HG02588 (cell line): ENCODE results near the gene UBL4A.

Experiments
- ATAC-seq: cut with Tn5 transposase; IDR thresholded peaks from one replicate; pipeline ENCODE4 v1.9.1; 2021; ENCODE audit warnings: mild to moderate bottlenecking, moderate library complexity; ENCODE audit not compliant: unreplicated experiment

The UBL4A gene

GRCh38 chrX:154466036-154466435 is 20.4 kb downstream of the UBL4A start:
- ATAC-seq = no peak

DNA sequence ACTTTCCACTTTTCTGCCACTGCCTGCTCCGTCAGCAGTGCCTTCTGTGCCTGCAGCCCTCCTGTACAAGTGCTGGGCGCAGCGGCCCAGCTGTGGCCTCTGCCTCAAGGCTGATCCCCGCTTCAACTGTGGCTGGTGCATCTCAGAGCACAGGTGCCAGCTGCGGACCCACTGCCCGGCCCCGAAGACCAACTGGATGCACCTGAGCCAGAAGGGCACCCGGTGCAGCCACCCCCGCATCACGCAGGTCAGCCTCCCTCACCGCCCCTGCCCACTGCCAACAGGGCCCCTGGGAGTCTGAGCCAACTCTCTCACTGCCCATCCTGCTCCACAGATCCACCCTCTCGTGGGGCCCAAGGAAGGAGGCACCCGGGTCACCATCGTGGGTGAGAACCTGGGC is 20.8 kb downstream of the UBL4A start:
- no peak for ATAC-seq

DNA sequence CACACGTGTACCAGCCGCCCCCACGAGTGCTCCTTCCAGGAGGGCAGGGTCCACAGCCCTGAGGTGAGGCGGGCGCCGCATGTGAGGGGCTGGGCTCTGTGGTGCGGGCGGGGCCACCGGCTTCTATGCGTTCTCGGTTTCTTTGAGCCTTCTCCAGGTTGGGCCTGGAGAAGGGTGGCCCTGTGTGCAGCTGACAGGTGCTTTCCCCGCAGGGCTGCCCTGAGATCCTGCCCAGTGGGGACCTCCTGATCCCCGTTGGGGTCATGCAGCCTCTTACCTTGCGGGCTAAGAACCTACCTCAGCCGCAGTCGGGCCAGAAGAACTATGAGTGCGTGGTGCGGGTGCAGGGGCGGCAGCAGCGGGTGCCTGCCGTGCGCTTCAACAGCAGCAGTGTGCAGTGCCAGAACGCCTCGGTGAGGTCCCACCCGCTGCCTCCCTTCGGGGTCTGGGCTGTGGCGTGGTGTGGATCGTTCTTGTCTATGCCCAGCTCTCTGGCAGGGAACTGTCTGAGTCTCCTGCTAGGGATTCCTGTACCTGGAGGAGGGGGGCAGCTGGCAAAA is 21.5 kb downstream of the UBL4A start:
- ATAC-seq = no peak

DNA sequence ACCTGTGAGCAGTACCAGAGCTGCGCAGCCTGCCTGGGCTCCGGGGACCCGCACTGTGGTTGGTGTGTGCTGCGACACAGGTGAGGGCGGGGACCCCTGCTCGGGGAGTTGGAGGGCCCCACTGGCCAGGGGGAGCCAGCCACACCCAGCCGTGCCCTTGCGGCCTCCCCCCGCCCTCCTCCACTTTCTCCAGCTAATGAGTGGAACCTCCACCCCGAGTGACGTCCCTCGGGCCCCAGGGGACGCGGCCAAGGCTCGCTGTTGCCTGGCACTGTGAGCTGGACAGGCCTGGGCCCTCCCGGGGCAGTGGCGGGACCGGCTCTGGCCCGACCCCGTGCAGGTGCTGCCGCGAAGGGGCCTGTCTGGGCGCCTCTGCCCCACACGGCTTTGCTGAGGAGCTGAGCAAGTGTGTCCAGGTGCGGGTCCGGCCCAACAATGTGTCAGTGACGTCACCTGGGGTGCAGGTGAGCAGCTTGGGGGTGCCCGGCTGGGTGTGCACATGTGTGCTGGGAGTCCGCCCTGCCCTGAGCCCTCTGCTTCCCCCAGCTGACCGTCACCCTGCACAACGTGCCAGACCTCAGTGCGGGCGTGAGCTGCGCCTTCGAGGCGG is 22.7 kb downstream of the UBL4A start:
- ATAC-seq = no peak

DNA sequence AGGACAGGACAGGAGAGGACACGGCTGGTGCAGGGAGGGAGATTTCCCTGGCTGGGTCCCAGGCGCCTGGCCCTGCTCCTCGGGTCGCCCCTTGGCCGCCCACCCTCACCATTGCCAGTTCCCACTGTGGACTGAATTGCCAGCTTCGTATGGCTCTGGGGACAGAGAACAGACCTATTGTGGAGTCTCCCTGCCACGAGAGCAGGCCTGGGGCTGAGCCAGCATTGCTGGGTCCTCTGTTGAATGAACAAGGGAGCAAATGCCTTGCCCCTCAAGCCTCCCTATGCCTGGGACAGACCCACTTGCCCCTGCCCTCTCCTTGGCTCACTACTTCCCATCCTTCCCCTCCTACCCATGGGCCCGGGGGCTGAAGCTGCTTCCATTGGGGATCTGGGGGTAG is 24.0 kb downstream of the UBL4A start:
- no peak for ATAC-seq

DNA sequence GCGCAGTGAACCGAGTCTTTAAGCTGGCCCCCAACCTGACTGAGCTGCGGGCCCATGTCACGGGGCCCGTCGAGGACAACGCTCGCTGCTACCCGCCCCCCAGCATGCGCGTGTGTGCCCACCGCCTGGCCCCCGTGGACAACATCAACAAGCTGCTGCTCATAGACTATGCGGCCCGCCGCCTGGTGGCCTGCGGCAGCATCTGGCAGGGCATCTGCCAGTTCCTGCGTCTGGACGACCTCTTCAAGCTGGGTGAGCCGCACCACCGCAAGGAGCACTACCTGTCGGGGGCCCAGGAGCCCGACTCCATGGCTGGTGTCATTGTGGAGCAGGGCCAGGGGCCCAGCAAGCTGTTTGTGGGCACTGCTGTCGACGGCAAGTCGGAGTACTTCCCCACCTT is 26.1 kb downstream of the UBL4A start:
- ATAC-seq = no peak

DNA sequence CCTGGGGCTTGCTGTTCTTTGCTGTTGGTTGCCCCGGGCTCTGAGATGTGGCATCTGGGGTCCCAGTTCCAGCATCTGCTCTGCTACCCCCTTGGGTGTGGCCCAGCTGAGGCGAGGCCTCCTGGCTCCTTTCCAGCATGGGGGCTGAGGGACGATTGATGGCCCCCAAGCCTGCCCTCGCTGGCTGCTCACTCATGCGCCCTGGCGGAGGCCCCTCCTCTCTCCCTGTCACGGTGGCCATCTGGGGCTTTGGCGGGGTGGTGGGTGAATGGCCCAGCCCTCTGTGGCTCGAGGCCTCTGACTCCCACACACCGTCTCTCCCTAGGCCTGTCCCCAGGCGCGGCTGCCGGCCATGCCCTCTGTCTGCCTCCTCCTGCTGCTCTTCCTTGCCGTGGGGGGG is 26.6 kb downstream of the UBL4A start:
- no peak for ATAC-seq

GRCh38 chrX:154458954-154459778 is 27.2 kb downstream of the UBL4A start:
- no peak for ATAC-seq

DNA sequence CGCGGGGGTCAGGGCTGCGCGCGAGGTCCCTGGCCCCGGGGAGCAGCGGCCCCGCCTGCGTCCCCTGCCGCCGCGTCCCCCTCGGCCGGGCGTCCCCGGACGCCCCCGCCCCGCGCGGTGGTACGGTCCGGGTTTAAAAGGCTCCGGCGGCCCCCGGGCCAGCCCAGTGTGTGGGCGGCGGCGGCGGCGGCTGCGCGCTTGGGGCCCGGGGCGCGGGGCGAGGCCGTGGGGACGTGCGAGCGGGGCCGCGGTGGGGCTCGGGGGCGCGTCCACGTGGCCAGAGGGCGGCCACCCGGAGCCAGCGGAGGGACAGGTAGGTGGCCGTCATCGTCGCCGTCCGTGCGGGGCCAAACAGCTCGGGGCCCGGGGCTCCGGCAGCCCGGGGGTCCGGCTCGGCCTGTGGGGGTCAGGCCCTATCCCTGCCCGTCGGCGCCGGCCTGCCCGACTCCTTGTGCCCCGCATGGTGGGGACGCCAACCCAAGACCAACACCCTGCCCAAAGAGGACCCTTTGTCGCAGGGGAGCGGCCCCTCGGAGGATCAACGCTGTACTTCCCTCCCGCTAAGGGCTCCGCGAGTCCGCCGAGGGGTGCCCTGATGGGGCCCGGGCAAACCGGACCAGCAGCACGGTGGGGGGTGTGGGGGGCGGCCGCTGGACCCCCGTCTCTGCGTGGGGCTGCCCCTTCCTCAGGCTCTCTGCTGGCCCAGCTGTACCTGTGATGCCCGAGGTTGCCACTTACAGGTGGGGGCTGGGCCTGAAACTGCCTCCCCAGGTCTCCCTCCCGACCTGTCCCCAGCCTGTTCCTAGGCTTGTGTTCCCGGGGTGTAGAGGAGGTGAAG is 28.1 kb downstream of the UBL4A start, which contains the start of gene PLXNA3:
PLXNA3 (plus strand) TSS at position 166 of the 838 bp plus-strand sequence. CDS start 1,903 bp downstream, outside the sequence.
- peak; percentile 68 for ATAC-seq

- ATAC-seq = peak; percentile 44
Measured at GRCh38 chrX:154457491-154458115, 28.8 kb downstream of the UBL4A start.

DNA sequence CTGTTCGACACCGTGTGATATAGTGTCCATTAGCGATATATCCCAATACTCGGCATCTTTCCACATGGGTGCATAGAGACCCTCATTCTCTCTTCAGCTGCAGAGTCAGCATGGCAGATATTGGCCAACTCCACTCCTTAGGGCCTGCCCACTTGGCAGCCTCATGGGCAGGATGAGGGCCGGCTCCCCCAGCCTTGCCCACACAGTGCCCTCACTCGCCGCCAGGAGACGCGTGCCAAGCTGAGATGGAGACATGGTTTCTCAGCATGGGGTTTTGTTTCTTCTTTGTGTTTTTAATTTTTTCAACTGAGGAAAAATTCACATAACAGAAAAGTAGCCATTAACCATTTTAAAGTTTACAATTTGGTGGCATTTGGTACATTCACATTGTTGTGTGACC is 33.6 kb downstream of the UBL4A start:
- ATAC-seq = no peak

DNA sequence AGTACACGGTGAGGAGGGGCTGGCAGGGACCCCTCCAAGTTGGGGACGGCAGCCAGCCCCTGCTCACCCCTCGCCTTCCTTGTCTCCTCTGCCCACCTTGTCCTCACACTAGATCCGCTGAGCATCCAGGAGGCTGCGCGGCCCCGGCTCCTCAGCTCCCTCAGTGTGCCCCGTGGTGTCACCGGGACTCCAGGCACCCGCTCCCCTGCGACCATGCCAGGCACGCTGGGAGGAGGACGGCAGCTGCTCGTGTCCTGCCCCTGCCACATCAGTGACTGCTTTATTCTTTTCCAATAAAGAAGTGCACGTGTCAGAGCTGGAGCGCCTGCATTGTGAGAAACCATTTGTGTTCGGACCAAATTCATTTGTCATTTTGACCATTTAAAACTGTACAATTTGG is 36.1 kb downstream of the UBL4A start:
- ATAC-seq = no peak

DNA sequence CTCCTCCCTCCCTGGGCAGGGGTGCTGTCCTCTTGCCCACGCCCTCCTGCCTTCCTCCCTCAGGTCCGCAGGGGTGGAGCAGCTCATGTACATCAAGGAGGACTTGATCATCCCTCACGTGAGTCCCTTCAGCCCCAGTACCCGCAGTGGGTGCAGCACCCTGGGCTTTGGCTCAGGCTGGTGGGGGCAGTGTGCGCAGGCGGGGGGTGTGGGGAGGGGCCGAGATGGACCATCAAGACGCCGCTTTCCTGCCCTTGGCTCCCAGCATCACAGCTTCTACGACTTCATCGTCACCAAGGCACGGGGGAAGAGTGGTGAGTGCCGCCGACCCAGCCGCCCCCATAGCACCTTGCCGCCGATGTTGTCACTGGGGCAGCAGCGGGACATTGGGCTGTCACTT is 36.8 kb downstream of the UBL4A start:
- ATAC-seq = no peak

GRCh38 chrX:154448484-154448883 is 37.9 kb downstream of the UBL4A start:
- no peak for ATAC-seq

DNA sequence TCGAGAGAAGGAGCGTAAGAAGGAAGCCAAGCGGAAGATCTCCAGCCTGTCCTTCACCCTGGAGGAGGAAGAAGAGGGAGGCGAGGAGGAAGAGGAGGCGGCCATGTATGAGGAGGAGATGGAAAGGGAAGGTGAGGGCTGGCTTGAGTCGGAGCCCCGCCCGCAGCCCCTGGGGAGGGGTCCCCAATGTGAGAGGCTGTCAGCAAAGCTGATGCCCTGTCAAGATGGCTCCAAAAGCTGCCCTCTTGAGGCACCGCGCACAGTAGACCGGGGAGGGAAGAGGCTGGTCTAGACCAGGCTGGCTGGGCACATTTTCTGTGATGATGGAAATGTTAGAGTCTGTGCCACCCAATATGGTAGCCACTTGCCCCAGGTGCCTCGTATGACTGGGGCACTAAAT is 40.0 kb downstream of the UBL4A start:
- ATAC-seq = no peak

DNA sequence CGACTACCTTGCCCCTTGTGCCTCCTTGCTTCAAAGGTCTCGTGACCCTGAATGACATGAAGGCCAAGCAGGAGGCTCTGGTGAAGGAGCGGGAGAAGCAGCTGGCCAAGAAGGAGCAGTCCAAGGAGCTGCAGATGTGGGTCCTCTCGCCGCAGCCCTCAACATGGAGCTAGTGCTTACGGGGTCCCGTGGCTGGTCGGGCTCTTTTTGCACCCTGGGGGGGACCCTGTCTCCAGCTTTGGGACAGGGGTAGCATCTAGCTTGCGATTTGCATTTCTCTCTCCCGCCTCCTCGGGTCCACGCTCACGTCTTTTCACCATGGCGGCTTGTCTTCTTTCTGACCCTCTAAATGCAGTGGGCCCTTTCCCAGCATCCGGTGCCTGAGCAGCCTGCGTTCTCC is 40.6 kb downstream of the UBL4A start:
- no peak for ATAC-seq

DNA sequence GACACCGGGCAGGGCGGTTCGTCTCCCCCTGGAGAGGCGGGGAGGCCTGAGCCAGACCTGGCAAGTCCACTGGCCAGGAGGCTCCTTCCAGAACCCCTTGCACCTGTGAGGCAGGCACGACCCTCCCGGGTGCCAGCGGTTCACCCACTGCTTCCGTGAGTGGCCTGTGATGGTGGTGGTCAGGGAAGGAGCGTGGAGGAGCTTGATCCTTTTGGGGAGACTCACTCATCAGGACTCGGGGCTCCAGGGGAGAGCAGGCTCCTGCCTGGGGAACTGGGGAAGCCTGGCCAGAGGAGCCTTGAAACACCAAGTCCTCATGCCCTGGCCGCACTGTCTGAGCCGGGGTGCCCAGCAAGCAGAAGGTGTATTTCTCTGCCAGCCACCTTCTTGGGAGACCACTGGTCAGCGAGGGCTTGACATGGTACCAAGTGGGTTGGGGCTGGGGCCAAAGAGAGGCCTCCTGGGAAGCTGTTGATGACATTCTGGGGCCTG is 41.6 kb downstream of the UBL4A start:
- ATAC-seq = no peak

DNA sequence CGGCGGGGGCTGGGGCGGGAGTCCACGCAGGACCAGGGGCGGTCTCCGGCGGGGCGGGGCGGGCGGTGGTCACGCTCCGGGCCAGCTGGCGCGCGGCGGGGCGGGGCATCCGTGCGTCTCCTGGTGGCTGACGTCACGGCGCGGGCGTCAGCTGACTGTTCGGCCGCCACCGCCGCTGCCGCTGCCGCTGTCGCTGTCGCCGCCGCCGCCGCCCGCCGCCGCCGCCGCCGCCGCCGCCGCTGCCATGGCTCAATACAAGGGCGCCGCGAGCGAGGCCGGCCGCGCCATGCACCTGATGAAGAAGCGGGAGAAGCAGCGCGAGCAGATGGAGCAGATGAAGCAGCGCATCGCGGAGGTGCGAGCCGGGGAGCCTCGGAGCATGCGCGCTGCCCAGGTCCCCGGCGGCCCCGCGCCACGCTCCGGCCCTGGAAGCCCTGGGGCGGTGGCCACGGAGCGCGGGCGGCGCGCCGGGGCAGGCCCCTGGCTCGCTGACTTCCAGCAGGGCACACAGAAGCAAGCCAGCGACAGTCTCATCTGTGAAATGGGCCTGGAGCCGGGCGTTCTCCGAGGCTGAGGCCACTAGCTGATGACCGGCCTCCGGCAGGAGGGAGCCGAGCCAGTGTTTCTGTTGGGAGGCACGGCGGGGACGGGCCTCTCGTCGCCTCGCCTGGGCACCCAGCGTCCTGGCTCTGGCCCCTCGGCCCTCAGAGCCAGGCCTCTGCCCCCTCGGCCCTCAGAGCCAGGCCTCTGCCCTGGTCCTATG is 42.2 kb downstream of the UBL4A start, which contains the start of gene FAM50A:
FAM50A (plus strand) TSS at position 150 of the 763 bp plus-strand sequence; CDS start at position 245, 95 bp downstream.
- peak; percentile 87 for ATAC-seq

DNA sequence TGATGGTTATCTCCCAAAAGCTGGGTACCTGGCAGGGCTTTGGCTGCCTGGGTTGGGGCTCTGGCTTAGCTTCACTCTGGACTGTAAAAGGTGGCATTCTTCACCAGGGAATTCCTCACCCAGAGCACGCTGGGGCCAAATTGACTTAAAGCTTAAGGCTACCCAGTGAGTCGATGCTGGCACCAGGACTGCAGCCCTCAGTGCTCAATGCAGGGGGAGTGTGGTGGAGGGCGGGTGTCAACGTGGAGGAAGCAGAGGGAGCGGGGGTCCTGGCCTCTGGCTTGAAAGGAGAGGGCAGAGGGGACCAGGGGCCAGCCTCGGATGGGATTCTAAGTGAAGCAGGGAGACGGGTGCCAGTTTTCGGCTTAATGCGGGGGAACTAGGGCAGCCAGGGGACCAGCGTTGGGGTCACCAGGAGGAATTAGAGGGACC is 42.9 kb downstream of the UBL4A start:
- ATAC-seq = no peak
